HG03439 (cell line): ENCODE results near the gene GOLGA5.
"Not testable (repeated sequence)": the region's sequence is repeated elsewhere in the genome, so short reads cannot be mapped to it uniquely, and the experiment has no call there.

Experiments used
- ATAC-seq: cut with Tn5 transposase; IDR thresholded peaks from one replicate; pipeline ENCODE4 v1.9.1; 2021; ENCODE audit warnings: mild to moderate bottlenecking, moderate library complexity; ENCODE audit not compliant: unreplicated experiment

The GOLGA5 gene

DNA sequence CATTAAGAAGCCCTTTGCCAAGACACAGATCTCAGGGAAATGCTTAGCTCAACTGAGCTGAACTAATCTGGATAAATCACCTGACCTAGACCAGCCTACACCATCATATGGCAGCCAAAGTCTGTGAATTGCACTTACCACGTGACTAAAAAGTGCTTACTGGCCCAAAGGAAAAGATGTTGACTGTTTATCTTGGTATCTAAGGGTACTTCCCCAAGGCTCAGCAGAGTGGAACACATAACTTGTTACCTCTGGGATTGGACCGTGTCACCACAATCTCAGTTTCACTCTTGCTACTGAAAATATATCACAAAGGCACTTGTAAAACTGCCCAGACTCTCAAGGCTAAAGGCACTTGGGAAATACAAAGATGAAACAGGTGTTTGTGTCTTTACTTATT, 18.8 kb upstream of the GOLGA5 start:
- peak; percentile 89 for ATAC-seq

DNA sequence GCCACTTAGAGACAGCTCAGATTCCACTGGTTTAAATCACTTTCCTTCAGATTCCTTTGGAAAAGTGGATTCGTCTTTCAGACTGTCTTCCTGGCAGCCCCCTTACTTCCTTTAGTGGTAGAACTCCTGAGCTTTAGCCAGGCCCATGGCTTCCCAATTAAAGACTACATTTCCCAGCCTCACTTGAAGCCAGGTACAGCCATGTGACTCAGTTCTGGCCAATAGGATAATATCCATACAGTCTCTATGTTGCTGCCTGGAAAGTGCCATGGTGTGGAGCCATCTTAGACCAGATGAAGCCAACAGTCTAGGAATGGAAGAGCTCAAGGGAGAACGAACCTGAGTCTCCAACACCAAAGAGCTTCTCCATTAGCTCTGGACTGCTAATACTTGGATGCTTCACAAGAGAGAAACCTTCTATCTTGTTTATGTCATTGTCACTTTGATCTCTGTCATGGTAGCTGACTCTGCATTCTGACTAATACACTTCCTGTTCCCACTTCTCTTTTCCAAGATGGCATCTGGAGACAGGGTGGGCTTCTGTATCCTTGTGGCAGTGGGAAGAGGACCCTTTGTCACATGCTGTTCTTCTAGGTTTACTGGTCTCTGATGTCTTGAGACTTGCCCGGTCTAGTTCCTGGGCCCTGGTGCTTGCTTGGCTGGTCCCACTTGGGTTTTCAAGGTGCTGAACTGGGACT, 15.1 kb upstream of the GOLGA5 start:
- ATAC-seq, result not testable (repeated sequence)

DNA sequence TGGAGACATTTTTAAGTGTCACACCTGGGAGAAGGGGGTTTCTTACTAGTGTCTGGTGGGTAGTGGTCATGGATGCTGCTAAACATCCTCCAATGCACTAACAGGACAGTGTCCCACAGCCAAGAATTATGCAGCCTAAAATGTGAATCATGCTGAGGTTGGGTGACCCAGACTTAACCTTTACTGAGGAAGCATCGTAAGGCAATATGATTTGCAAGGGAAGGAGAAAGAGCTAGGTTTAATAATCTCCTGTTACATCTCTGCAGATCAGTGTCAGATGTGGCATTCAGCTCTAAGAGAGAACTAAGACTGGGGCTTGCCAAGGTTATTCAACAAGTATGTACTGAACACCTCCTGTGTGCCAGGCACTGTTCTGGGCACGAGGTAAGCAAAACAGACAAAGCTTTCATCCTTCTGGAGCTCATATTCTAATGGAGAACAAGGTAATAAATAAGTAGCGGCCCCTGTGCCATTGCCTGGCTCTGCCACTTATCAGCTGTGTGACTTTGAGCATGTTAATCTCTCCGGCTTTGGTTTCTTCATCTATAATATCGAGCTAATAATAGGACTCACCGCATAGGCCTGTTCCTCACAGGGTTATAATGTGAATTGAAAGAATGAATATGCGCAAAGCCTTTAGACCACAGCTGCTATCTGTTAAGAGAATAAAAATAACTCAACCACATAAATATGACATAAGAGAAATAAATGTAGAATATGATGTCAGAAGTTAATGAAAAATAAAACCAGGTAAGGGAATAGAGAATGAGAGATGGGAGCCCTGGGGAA, 13.5 kb upstream of the GOLGA5 start:
- no peak for ATAC-seq

DNA sequence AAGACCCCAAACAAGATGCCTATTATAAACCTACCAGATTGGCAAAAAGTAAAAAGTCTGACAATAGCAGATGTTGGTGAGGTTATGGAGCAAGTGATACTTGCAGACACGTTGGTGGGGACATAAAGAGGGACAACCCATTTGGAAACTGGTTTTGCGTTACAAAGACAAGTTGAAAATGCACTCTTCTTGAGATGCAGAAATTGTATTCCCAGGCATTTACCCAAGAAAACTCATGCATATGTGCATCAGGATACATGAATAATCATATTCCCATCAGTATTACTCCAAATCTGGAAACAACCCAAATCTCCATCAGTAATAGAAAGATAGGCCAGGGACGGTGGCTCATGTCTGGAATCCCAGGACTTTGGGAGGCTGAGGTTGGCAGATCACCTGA, 12.8 kb upstream of the GOLGA5 start:
- no peak for ATAC-seq

DNA sequence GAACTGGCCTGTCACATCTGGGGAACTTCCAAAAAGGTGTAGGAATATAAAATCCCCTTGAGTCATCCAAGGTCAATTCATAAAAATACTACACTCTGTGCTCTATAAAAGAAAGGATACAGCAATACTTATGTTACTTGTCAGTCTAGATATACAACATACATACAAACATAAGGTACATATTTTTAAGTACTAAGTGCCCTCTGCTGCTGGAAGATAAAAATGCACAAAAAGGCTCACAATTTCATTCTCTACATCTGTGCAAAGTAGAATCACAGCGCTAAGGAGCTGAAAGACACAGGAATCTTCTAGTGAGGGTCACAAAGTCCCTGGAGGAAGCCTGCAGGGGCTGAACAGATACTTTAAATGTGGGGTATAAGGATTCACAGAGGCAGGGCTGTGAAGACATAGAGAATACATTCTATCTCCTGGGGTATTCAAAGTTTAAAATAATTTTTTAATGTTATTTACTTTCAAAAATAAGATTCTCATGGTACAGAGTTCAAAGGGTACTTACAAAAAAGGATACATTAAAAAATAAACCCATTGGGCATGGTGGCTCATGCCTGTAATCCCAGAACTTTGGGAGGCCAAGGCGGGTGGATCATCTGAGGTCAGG, 10.2 kb upstream of the GOLGA5 start:
- ATAC-seq, result no peak

DNA sequence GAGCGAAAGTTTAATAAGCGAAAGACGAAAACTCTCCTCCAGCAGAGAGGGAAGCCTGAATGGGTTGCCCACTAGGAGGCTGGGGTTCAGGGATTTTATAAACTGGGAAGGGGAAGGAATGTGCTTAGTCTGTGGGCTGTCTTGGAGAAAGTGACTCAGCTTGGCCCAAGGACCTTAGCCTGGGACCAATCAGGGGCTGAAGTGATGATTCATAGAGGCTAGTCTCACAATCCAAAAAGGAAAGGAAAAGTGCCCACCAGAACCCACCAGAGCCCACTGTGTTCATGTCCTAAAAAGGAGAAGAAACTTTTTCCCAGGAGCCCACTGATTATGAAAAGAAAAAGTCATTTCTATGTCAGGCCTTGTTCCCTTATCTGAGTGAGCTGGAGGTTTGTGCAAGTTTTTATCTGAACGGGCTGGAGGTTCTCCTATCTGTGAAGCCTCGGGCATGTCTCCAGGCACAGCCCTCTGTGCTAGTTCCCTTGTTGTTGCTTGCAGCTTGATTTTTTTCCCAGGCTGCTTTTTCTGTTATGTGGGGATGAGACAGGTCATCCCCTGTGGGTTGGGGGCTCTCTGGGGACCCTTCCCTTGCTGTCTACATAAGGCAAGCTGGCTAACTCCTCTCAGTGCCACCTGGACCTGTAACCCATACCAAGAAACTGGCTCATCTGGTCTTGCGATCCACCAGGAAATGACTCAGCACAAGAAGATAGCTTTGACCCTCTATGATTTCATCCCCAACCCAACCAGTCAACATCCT, 8.3 kb upstream of the GOLGA5 start:
- no peak for ATAC-seq

DNA sequence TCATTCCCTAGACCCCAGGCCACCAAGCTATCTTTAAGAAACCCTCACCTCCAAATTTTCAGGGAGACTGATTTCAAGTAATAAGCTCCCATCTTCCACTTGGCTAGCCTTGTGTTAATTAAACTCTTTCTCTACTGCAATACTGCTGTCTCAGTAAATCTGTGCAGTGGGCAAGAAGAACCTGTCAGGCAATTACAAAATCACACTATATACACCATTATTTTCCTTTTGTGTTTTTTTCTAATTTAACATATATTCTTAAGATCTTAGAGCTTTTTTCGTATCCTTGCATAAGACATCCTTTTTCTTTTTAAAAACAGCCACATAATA, 7.7 kb upstream of the GOLGA5 start:
- ATAC-seq, result no peak

DNA sequence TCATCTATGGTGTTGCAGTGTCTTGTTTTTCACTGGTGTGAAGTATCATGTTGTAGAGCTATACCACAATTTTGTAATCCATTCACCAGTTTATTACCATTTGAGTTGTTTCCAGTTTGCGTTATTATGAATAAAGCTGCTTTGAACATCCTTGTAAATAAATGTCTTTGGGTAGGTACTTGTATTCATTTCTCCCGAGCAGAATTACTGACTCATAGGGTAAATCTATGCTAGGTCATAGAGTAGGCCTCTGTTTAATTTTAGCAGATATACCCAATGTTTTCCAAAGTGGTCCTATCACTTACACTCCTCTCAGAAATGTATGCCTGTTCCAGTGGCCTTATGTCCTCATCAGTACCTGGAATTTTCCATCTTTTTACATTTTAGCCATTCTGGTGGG, 6.6 kb upstream of the GOLGA5 start:
- ATAC-seq, result no peak

DNA sequence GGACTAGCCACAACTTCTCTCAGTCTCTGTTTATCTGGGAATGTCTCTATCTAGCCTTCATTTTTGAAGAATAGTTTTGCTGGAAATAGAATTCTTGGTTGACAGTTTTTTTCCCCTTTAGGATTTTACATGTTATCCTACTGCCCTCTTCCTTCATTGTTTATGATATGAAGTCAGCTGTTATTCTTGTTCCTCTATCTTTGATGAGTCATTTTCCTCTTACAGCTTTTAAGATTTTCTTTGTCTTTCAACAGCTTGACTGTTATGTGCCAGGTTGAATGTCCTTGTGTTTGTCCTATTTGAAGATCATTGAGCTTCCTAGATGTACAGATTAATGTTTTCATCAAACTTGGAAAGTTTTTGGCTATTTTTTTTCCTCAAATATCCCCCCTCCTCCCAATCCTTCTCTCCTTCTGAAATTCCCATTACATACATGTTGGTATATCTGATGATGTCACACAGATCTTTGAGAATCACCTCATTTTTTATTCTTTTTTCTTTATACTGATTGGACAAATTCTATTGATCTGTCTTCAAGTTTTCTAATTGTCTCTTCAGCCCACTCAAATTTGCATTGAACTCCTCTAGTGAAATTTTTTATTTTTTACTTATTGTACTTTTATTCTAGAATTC, 4.5 kb upstream of the GOLGA5 start:
- no peak for ATAC-seq

DNA sequence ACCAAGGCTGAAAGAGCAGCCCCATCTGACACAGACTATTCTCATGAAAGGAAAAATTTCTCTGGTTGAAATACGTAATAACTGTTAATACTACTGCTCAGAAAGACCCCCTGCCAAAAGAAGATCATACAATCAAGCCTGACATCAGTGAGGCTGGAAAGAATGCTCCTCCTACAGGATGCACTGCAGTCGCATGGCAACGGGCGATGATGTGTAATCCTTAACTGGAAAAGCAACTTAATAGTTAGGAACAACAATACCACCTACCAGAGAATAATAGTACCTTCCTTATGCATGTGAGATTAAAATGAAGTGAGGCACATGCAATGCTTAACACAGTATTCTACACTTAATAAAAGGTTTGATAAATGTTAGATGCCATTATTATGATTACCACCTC, 1.2 kb upstream of the GOLGA5 start:
- ATAC-seq, result no peak

DNA sequence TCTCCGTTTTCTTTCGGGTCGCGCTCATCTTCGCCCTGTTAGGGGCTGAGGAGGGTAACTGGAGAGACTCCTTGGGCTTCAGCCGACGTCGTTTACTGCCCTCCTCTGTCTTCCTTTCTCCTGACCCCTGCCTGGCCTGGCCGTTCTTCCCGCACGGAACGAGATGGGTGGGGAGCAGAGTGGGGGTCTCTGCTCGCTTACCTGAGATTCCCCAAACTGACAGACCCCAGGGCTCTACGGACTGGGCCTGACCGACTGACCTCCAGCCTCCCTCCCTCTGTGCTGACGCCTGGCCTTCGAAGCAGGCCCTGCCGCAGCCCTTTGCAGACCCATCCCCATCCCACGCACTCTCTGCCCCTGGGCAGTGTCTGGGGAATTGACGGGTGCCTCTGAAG, 439 bp downstream of the GOLGA5 start:
- peak; percentile 14 for ATAC-seq

DNA sequence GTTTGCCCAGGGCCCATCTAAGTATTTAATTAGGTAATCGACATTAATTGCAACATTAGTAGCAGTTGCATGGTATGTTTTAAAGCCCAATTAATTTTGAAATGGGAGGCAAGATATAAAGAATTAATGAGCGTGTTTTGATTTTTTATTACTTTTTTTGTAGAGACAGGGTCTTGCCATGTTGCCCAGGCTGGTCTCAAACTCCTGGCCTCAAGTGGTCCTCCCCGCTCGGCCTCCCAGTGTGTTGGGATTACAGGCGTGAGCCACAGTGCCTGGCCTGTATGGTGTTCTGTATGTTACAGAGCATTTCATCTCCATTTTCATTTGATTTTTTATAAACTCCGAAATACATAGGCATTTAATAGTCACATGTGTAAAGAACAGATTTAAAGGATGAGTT, 856 bp downstream of the GOLGA5 start:
- no peak for ATAC-seq

DNA sequence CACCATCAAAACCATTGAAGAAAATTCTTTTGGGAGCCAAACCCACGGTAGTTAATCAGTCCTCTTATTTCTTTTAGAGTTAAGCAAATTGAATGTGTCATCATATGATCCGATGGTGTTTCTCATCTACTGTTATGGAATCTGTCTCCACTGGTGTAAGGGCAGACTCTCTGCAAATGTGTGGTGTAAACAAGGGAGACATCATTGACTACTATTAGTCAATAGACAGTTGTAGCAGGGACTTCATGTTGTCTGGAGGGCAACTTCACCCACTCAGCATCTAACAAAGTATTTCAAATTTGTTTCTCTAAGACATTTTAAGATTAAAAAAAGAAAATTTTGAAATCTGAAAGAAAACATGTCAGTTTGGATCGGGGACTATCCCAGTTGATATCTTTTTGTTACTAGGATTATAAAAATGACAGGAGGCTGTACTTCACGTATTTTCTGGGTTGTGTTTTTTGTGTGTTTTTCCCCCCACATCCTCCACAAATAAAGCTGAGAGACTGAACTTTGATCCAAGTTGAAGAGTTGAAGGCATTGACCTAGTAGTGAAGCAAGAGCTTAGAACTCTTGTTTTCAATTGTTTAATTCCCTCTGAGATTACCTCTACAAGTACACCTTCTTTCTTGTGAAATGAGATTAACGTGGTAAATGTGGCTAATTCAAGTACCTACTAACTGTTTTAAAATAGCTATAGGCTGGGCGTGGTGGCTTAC, 4.0 kb downstream of the GOLGA5 start:
- no peak for ATAC-seq

DNA sequence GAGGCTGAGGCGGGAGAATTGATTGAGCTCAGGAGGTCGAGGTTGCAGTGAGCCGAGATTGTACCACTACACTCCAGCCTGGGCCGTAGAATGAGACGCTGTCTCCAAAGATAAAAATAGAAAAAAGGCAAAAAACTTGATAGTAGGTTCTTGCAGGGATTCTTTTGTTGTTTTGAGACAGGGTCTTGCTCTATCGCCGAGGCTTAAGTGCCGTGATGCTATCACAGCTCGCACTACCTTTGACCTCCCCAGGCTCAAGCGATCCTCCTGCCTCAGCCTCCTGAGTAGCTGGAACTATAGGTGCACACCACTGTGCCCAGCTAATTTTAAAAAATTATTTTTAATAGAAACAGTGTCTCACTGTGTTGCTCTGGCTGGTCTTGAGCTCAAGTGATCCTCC, 4.7 kb downstream of the GOLGA5 start:
- ATAC-seq, result no peak

DNA sequence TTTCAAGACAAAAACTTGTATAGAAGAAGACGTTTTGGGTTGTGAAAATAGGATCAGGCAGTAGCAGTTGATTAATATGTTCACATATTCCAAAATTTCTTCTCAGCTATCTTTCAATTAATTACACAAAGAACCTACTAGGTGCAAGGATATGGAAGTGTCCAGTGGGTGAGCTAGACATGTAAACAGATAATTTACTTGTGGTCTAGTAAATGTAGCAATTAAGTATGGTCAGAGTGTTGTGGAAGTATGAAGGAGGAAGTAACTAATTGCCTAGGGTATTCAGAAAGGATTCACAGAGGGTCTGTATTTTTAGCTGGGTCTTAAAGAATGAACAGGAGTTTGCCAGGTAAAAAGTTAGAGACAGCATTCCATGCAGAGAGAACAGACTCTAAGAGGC, 5.9 kb downstream of the GOLGA5 start:
- no peak for ATAC-seq

DNA sequence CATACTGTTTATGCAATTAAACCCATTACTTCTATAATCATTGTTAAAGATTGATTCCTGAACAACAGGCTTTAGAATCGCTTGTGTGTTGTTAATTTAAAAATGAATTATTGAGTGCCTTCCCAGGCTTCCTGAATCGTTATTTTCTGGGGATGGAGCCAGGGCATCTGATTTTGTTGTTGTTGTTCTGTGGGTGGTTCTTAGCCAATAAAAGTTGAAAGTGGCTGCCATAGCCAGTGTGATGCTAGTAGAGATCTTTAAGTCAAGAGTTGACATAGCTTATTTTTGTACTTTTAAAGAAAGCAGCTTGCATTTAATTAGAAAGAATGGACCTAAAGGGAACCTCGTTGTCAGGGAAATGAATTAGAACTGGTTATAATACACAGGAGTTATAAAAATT, 6.4 kb downstream of the GOLGA5 start:
- ATAC-seq, result no peak

DNA sequence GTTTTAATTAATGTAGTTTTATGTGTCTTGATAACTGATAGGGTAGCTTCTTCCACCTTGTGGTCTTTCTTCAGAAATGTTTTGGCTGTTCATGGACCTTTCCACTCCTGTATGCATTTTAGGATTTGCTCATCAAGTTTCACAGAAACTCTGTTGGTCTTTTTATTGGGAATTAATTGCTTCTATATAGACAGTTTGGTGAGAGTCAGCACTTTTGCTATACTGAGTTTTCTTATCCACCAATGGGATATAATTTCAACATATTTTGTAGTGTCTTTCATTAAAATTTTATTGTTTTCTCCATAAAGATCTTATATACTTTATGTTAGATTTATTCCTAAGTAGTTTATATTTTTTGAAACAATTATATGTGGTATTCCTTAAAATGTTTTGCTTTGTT, 7.8 kb downstream of the GOLGA5 start:
- no peak for ATAC-seq

DNA sequence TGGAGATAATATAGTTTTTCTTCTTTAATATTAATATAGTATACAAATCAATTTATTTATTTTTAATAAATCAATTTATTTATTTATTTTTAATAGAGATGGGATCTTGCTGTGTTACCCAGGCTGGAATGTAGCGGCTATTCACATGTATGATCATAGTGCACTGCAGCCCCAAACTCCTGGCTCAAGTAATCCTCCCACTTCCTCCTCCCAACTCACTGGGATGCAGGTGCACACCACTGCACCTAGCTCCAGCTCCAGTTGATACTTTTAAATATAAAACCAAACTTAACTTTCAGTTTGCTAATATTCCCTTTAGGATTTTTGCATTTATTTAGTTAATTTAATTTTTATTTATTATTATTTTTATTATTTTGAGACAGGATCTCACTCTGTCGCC, 8.6 kb downstream of the GOLGA5 start:
- ATAC-seq, result no peak

DNA sequence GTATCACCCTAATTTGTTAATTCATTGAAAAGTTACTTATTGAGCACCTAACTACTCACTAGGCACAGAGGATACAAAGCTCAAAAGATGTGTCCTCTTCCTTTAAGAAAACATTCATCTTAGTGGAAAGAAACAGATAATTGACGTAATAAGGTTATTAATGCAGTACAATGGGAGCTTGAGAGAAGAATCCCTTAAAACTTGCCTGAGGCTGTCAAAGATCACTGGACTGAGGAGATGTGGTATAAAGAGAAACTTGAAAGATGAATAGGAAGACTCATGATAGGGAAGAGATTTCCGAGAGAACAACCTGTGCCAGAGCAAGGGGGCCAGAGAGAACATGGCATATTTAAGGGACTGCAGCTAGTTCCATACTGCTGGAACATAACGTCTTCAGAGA, 19.1 kb downstream of the GOLGA5 start:
- ATAC-seq, result no peak

DNA sequence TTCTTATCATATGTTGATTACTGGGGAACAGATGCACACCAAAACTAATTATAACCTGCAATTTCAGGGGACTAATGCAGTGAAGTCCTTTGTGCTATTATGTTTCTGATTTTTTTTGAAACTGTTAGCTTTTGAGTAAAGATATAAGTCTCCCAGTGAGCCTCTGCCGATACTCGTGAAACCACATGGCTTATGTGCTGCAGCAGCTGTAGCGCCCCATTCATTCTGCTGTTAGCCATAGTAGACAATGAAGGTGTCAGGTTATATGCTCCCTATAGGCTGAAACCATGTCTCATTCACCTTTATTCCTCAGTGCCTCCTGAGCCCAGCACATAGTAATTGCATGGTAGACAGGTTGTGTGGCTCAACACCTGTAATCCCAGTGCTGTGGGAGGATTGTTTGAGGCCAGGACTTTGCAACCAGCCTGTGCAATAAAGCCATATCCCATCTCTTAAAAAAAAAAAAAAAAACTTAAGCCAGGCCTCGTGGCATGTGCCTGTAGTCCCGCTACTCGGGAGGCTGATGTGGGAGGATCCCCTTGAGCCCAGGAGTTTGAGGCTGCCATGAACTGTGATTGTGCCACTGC, 25.0 kb downstream of the GOLGA5 start:
- ATAC-seq, result no peak
